Neuronal stem cell (in vitro differentiated cells): Measurements from ENCODE around the gene SPEM3.

Source experiments
- DNase-seq: peaks from one replicate; pipeline ENCODE4 v3.0.0-alpha.2; 2013; ENCODE audit warnings: low spot score
- H2AFZ ChIP-seq: one replicate; pipeline ENCODE4 v1.6.1; 2013; ENCODE audit warnings: mild to moderate bottlenecking, low read length, inconsistent platforms
- H2AK5ac ChIP-seq: 2 replicates; pipeline ENCODE4 v1.6.1; 2013; ENCODE audit warnings: low read depth, mild to moderate bottlenecking, inconsistent platforms, low read length, moderate library complexity, mixed read lengths
- H2BK120ac ChIP-seq: 2 replicates; pipeline ENCODE4 v1.6.1; 2013; ENCODE audit warnings: low read depth, mild to moderate bottlenecking, inconsistent platforms, low read length, moderate library complexity, mixed read lengths
- H2BK12ac ChIP-seq: one replicate; pipeline ENCODE4 v1.6.1; 2013; ENCODE audit warnings: low read length, inconsistent platforms
- H2BK15ac ChIP-seq: 2 replicates; pipeline ENCODE4 v1.6.1; 2013; ENCODE audit warnings: mild to moderate bottlenecking, low read length, inconsistent platforms, mixed read lengths
- H2BK5ac ChIP-seq: one replicate; pipeline ENCODE4 v1.6.1; 2013; ENCODE audit warnings: inconsistent platforms, mild to moderate bottlenecking, low read length, moderate library complexity
- H3K14ac ChIP-seq: one replicate; pipeline ENCODE4 v1.6.1; 2013; ENCODE audit warnings: low read length, inconsistent platforms
- H3K18ac ChIP-seq: 2 replicates; pipeline ENCODE4 v1.6.1; 2013; ENCODE audit warnings: low read length, inconsistent platforms
- H3K23ac ChIP-seq: 2 replicates; pipeline ENCODE4 v1.6.1; 2013; ENCODE audit warnings: low read depth, mild to moderate bottlenecking, mixed read lengths, low read length, inconsistent platforms; ENCODE audit not compliant: poor library complexity
- H3K27ac ChIP-seq: replicated peaks from 3 replicates; pipeline ENCODE4 v1.5.1; 2013; ENCODE audit warnings: low read length, inconsistent platforms
- H3K27me3 ChIP-seq, 3 experiments: 2 replicates each; pipeline ENCODE4 v1.6.1; 2013; ENCODE audit warnings: low read length in 3 of 3, mild to moderate bottlenecking in 2 of 3, inconsistent platforms in 1 of 3, low read depth in 1 of 3, mixed read lengths in 1 of 3, moderate library complexity in 1 of 3; ENCODE audit not compliant: control insufficient read depth in 3 of 3, insufficient read depth in 3 of 3
- H3K36me3 ChIP-seq, 2 donors: replicated peaks in 1 of 2; 2 replicates each; pipeline ENCODE4 v1.6.1; 2013; ENCODE audit warnings: low read length in 2 of 2; ENCODE audit not compliant: control insufficient read depth in 2 of 2, insufficient read depth in 2 of 2
- H3K4ac ChIP-seq: 2 replicates; pipeline ENCODE4 v1.6.1; 2013; ENCODE audit warnings: inconsistent platforms, mild to moderate bottlenecking, low read length, moderate library complexity
- H3K4me1 ChIP-seq, 2 donors: 1 replicate in 1 of 2; 2 replicates in 1 of 2; pipeline ENCODE4 v1.6.1; 2013; ENCODE audit warnings: low read length in 2 of 2, low read depth in 1 of 2; ENCODE audit not compliant: control insufficient read depth in 2 of 2, insufficient read depth in 1 of 2
- H3K4me2 ChIP-seq: one replicate; pipeline ENCODE4 v1.6.1; 2013; ENCODE audit warnings: mild to moderate bottlenecking, low read length, inconsistent platforms; ENCODE audit not compliant: insufficient read depth, poor library complexity, severe bottlenecking
- H3K4me3 ChIP-seq, 2 donors: 2 replicates each; pipeline ENCODE4 v1.5.1; 2013; ENCODE audit warnings: low read length in 2 of 2, mild to moderate bottlenecking in 2 of 2, inconsistent platforms in 1 of 2, moderate library complexity in 1 of 2
- H3K79me1 ChIP-seq: one replicate; pipeline ENCODE4 v1.6.1; 2013; ENCODE audit warnings: low read depth, mild to moderate bottlenecking, inconsistent platforms, low read length, moderate library complexity
- H3K9ac ChIP-seq: one replicate; pipeline ENCODE4 v1.6.1; 2013; ENCODE audit warnings: mild to moderate bottlenecking, low read depth, low read length, inconsistent platforms; ENCODE audit not compliant: poor library complexity
- H3K9me3 ChIP-seq, 2 donors: replicated peaks in 1 of 2; 2 replicates each; pipeline versions ENCODE3 to v1.6.1; 2013; ENCODE audit warnings: low read length in 2 of 2, mild to moderate bottlenecking in 2 of 2, inconsistent platforms in 1 of 2, low read depth in 1 of 2, mixed read lengths in 1 of 2, moderate library complexity in 1 of 2; ENCODE audit not compliant: control insufficient read depth in 2 of 2, insufficient read depth in 1 of 2
- H4K8ac ChIP-seq: one replicate; pipeline ENCODE4 v1.6.1; 2013; ENCODE audit warnings: low read depth, mild to moderate bottlenecking, inconsistent platforms, low read length, moderate library complexity
- H4K91ac ChIP-seq: one replicate; pipeline ENCODE4 v1.6.1; 2013; ENCODE audit warnings: low read length, low read depth, mild to moderate bottlenecking, inconsistent platforms; ENCODE audit not compliant: poor library complexity
- WGBS, 2 donors: extraction: QIAGEN DNeasy Blood & Tissue Kit; methylation state at CpG; one replicate each; pipeline ENCODE4 v1.1.7; 2013; ENCODE audit warnings: missing lambda C conversion rate in 2 of 2, mixed read lengths in 1 of 2; ENCODE audit not compliant: insufficient read length in 2 of 2, insufficient replicate concordance in 1 of 2; ENCODE audit errors: extremely low coverage in 2 of 2; 5-methylcytosine and 5-hydroxymethylcytosine counted together

Gene SPEM3

GRCh38 chr17:7465597-7466275 is 37.1 kb downstream of the SPEM3 start:
- Histone ChIP-seq H2BK15ac (no peak overlapping the region), H2BK5ac (peak overlapping the region; percentile 24), H3K14ac (no peak overlapping the region), H3K36me3 (peaks cover 5 to 36% of the 10 kb centered on the region in 2 donors), H2BK12ac (peak overlapping the region; percentile 22), H3K27ac (no peak overlapping the region), H2AK5ac (no peak overlapping the region), H3K27me3 (no peaks in the 10 kb centered on the region), H3K79me1 (peaks cover 8% of the 10 kb centered on the region), H2BK120ac (no peak overlapping the region), H3K4ac (no peak overlapping the region), H3K9ac (no peak overlapping the region), H3K4me1 (peaks cover 7 to 14% of the 10 kb centered on the region in 2 donors), H4K8ac (no peak overlapping the region), H2AFZ (no peak overlapping the region), H3K4me2 (no peak overlapping the region), H3K23ac (peak overlapping the region; percentile 85), H3K4me3 (no peak overlapping the region), H3K18ac (no peak overlapping the region), H3K9me3 (no peaks in the 10 kb centered on the region), H4K91ac (peak overlapping the region; percentile 72)
- no peak for DNase-seq
- no CpG with 5 or more reads among the region's 33 CpGs for WGBS, 2 donors

- Histone ChIP-seq H2AFZ (no peak overlapping the region), H3K79me1 (peaks cover 8% of the 10 kb centered on the region), H2BK5ac (no peak overlapping the region), H3K18ac (no peak overlapping the region), H3K9ac (no peak overlapping the region), H2BK120ac (no peak overlapping the region), H4K8ac (no peak overlapping the region), H3K23ac (peak overlapping the region; percentile 80), H3K36me3 (peaks cover 5 to 34% of the 10 kb centered on the region in 2 donors), H4K91ac (no peak overlapping the region), H3K9me3 (no peaks in the 10 kb centered on the region), H3K27me3 (no peaks in the 10 kb centered on the region), H3K4ac (no peak overlapping the region), H3K4me2 (no peak overlapping the region), H2BK15ac (no peak overlapping the region), H2BK12ac (no peak overlapping the region), H3K4me1 (peaks cover 7 to 10% of the 10 kb centered on the region in 2 donors), H2AK5ac (no peak overlapping the region), H3K27ac (no peak overlapping the region), H3K4me3 (no peak overlapping the region), H3K14ac (no peak overlapping the region)
- WGBS, 2 donors, result no CpG with 5 or more reads among the region's 9 CpGs
- no peak for DNase-seq
Observed at GRCh38 chr17:7466318-7466638, 37.6 kb downstream of the SPEM3 start.

DNA sequence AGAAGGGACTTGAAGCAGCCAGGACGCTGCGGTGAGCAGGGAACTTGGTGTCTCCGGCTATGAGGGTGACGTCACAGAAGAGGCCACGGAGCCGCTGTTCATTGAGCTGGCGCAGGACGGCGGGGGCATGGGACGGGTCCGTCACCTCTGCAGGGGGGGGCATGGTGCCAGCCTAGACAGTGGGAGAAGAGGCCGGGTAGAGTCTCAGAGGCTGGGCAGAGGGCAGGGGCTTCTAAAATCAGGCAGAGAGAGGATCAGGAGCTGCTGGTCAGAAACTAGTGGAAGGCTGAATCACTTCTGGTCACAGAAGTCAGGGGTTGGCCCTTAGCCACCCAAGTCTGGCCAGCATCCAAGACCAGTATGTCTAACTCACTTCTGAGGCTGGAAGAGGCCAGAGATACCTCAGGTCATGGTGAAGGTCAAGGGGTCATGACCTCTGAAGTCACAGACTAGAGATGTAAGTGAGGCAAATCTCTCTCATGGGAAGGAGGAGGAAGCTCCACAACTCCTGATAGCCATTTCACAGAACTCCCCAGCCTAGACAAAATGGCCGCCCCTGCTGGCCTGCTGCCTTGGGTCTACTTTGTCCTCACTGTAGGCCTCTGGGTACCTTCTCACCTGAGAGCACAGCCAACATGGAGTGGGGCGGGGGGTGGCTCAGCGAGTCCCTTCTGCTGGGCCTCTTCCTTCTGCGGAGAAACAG is 38.1 kb downstream of the SPEM3 start:
- H3K4me3 ChIP-seq, result no peak overlapping the region
- no peak overlapping the region for H2BK12ac ChIP-seq
- no peak overlapping the region for H3K9ac ChIP-seq
- peak overlapping the region; percentile 28 for H3K18ac ChIP-seq
- no peak overlapping the region for H3K14ac ChIP-seq
- H4K91ac ChIP-seq, result no peak overlapping the region
- WGBS, 2 donors, result no CpG with 5 or more reads among the region's 16 CpGs
- H3K4me1 ChIP-seq, result peaks cover 5 to 7% of the 10 kb centered on the region in 2 donors
- DNase-seq, result no peak
- H2BK120ac ChIP-seq, result no peak overlapping the region
- peaks cover 5 to 31% of the 10 kb centered on the region in 2 donors for H3K36me3 ChIP-seq
- H3K27ac ChIP-seq, result no peak overlapping the region
- peaks cover 8% of the 10 kb centered on the region for H3K79me1 ChIP-seq
- no peak overlapping the region for H2AK5ac ChIP-seq
- no peak overlapping the region for H3K4me2 ChIP-seq
- H2BK15ac ChIP-seq, result no peak overlapping the region
- H4K8ac ChIP-seq, result no peak overlapping the region
- no peaks in the 10 kb centered on the region for H3K9me3 ChIP-seq
- no peak overlapping the region for H2BK5ac ChIP-seq
- H2AFZ ChIP-seq, result no peak overlapping the region
- H3K4ac ChIP-seq, result no peak overlapping the region
- H3K23ac ChIP-seq, result peak overlapping the region; percentile 80
- H3K27me3 ChIP-seq, result no peaks in the 10 kb centered on the region

- no peak overlapping the region for H2BK15ac ChIP-seq
- H4K91ac ChIP-seq, result no peak overlapping the region
- no peak overlapping the region for H3K23ac ChIP-seq
- H3K27me3 ChIP-seq, result no peaks in the 10 kb centered on the region
- H3K4me2 ChIP-seq, result no peak overlapping the region
- H3K27ac ChIP-seq, result no peak overlapping the region
- no peak overlapping the region for H2BK12ac ChIP-seq
- H3K4me1 ChIP-seq, result peaks cover 4 to 7% of the 10 kb centered on the region in 2 donors
- H3K9me3 ChIP-seq, result no peaks in the 10 kb centered on the region
- no peak overlapping the region for H3K9ac ChIP-seq
- no peak overlapping the region for H3K4me3 ChIP-seq
- no peak overlapping the region for H3K14ac ChIP-seq
- H3K36me3 ChIP-seq, result peaks cover 5 to 28% of the 10 kb centered on the region in 2 donors
- DNase-seq, result no peak
- H3K18ac ChIP-seq, result no peak overlapping the region
- no CpG with 5 or more reads among the region's 3 CpGs for WGBS, 2 donors
- no peak overlapping the region for H2BK5ac ChIP-seq
- no peak overlapping the region for H2BK120ac ChIP-seq
- H2AFZ ChIP-seq, result no peak overlapping the region
- H4K8ac ChIP-seq, result no peak overlapping the region
- peaks cover 7% of the 10 kb centered on the region for H3K79me1 ChIP-seq
- H3K4ac ChIP-seq, result no peak overlapping the region
- no peak overlapping the region for H2AK5ac ChIP-seq
Observed at GRCh38 chr17:7467498-7467897, 38.8 kb downstream of the SPEM3 start.
